OCI-LY1 (cell line): Measurements from ENCODE around the gene LRP1.

Experiments
- H2AFZ ChIP-seq: fragments of 200-600 bp; sonication (generic), shearing (Covaris generic); 2 replicates; pipeline ENCODE4 v1.6.0; 2014; ENCODE audit warnings: antibody characterized with exemption, mild to moderate bottlenecking, low read length
- H3F3A ChIP-seq: fragments of 200-600 bp; sonication (generic), shearing (Covaris generic); 2 replicates; pipeline ENCODE4 v1.6.0; 2014; ENCODE audit warnings: mild to moderate bottlenecking, antibody characterized with exemption, low read length, moderate library complexity; ENCODE audit not compliant: insufficient read depth
- H3K27ac ChIP-seq: fragments of 200-600 bp; sonication (generic); 2 replicates; pipeline ENCODE4 v1.5.1; 2014; ENCODE audit warnings: low read length, mixed run types, mild to moderate bottlenecking, low read depth; ENCODE audit not compliant: poor library complexity, severe bottlenecking
- H3K27me3 ChIP-seq: fragments of 200-600 bp; sonication (generic); 2 replicates; pipeline ENCODE4 v1.6.0; 2014; ENCODE audit warnings: antibody characterized with exemption, mild to moderate bottlenecking, low read length, moderate library complexity; ENCODE audit not compliant: insufficient read depth
- H3K36me3 ChIP-seq: fragments of 200-600 bp; sonication (generic); 2 replicates; pipeline ENCODE4 v1.6.1; 2014; ENCODE audit warnings: mild to moderate bottlenecking, antibody characterized with exemption, low read length, moderate library complexity, mixed read lengths; ENCODE audit not compliant: insufficient read depth
- H3K4me1 ChIP-seq: fragments of 200-600 bp; sonication (generic); 2 replicates; pipeline ENCODE4 v1.5.1; 2014; ENCODE audit warnings: mild to moderate bottlenecking, low read length, moderate library complexity; ENCODE audit not compliant: insufficient read depth, severe bottlenecking
- H3K4me2 ChIP-seq: fragments of 200-600 bp; sonication (generic), shearing (Covaris generic); 2 replicates; pipeline ENCODE4 v1.6.1; 2014; ENCODE audit warnings: low read length
- H3K4me3 ChIP-seq: fragments of 200-600 bp; sonication (generic); 2 replicates; pipeline ENCODE4 v1.5.1; 2014; ENCODE audit warnings: low read length, low read depth, mild to moderate bottlenecking, mixed read lengths; ENCODE audit not compliant: poor library complexity, severe bottlenecking
- H3K79me2 ChIP-seq: fragments of 200-600 bp; shearing (Covaris generic); 2 replicates; pipeline ENCODE4 v1.6.1; 2016; ENCODE audit warnings: mixed run types, low read length, mixed read lengths; ENCODE audit not compliant: insufficient read depth
- H3K9ac ChIP-seq: fragments of 200-600 bp; sonication (generic), shearing (Covaris generic); 2 replicates; pipeline ENCODE4 v1.6.1; 2014; ENCODE audit warnings: mild to moderate bottlenecking, low read length, mixed read lengths
- H3K9me2 ChIP-seq: fragments of 200-600 bp; sonication (generic), shearing (Covaris generic); 2 replicates; pipeline ENCODE4 v1.6.1; 2014; ENCODE audit warnings: low read depth, mild to moderate bottlenecking, low read length, mixed read lengths
- H3K9me3 ChIP-seq: fragments of 200-600 bp; shearing (Covaris generic); 2 replicates; pipeline ENCODE4 v1.6.1; 2014; ENCODE audit warnings: low read length, mixed read lengths
- H4K20me1 ChIP-seq: fragments of 200-600 bp; sonication (generic), shearing (Covaris generic); 2 replicates; pipeline ENCODE4 v1.6.0; 2016; ENCODE audit warnings: mild to moderate bottlenecking, low read length; ENCODE audit not compliant: insufficient read depth
- CTCF ChIP-seq: fragments of 200-600 bp; sonication (generic), shearing (Covaris generic); IDR thresholded peaks from 2 replicates; pipeline ENCODE4 v1.5.1; 2017; ENCODE audit warnings: mild to moderate bottlenecking, antibody characterized with exemption, low read length, moderate library complexity, mixed read lengths
- EZH2 ChIP-seq: fragments of 200-600 bp; sonication (generic), shearing (Covaris generic); IDR thresholded peaks from 2 replicates; pipeline ENCODE4 v1.8.0; 2017; ENCODE audit warnings: borderline replicate concordance, mixed run types, mild to moderate bottlenecking, antibody characterized with exemption, low read length, moderate library complexity, mixed read lengths

The LRP1 gene

GRCh38 chr12:57202321-57202720 lies 74.0 kb downstream of the LRP1 start:
- Histone ChIP-seq H3K36me3 (no peaks in the 10 kb centered on the region), H3K4me1 (no peaks in the 10 kb centered on the region), H3K9me3 (no peaks in the 10 kb centered on the region), H3K4me3 (no peak overlapping the region), H2AFZ (no peak overlapping the region), H3F3A (no peaks in the 10 kb centered on the region), H3K79me2 (no peaks in the 10 kb centered on the region), H3K9me2 (no peaks in the 10 kb centered on the region), H3K27ac (no peak overlapping the region), H3K27me3 (peaks cover 39% of the 10 kb centered on the region; the same call in 1 of the 2 replicates), H3K9ac (no peak overlapping the region), H3K4me2 (no peak overlapping the region), H4K20me1 (no peaks in the 10 kb centered on the region)
- TF ChIP-seq EZH2: no peak
- no peak for TF ChIP-seq CTCF

- H3K9me2 ChIP-seq: no peaks in the 10 kb centered on the region
- no peak overlapping the region for H2AFZ ChIP-seq
- no peaks in the 10 kb centered on the region for H3F3A ChIP-seq
- H3K27me3 ChIP-seq: peaks cover 34% of the 10 kb centered on the region; the same call in 1 of the 2 replicates
- no peaks in the 10 kb centered on the region for H3K4me1 ChIP-seq
- H3K27ac ChIP-seq: no peak overlapping the region
- no peaks in the 10 kb centered on the region for H4K20me1 ChIP-seq
- H3K9me3 ChIP-seq: no peaks in the 10 kb centered on the region
- H3K4me3 ChIP-seq: no peak overlapping the region
- no peak overlapping the region for H3K4me2 ChIP-seq
- no peak overlapping the region for H3K9ac ChIP-seq
- TF ChIP-seq EZH2 (no peak), CTCF (no peak)
- H3K36me3 ChIP-seq: no peaks in the 10 kb centered on the region
- no peaks in the 10 kb centered on the region for H3K79me2 ChIP-seq
These were observed 74.9 kb downstream of the LRP1 start for GRCh38 chr12:57203201-57203600.

- Histone ChIP-seq H3K9ac (no peak overlapping the region), H3K9me2 (no peaks in the 10 kb centered on the region), H3K27me3 (peaks cover 28% of the 10 kb centered on the region; the same call in 1 of the 2 replicates), H3K4me3 (no peak overlapping the region), H3K36me3 (no peaks in the 10 kb centered on the region), H3K79me2 (no peaks in the 10 kb centered on the region), H3F3A (no peaks in the 10 kb centered on the region), H3K27ac (no peak overlapping the region), H4K20me1 (no peaks in the 10 kb centered on the region), H2AFZ (no peak overlapping the region), H3K9me3 (no peaks in the 10 kb centered on the region), H3K4me2 (no peak overlapping the region), H3K4me1 (no peaks in the 10 kb centered on the region)
- TF ChIP-seq EZH2 (no peak), CTCF (no peak)
These were observed 75.5 kb downstream of the LRP1 start for GRCh38 chr12:57203791-57204190.
